ENCODE data around the gene TEX264.

DNA sequence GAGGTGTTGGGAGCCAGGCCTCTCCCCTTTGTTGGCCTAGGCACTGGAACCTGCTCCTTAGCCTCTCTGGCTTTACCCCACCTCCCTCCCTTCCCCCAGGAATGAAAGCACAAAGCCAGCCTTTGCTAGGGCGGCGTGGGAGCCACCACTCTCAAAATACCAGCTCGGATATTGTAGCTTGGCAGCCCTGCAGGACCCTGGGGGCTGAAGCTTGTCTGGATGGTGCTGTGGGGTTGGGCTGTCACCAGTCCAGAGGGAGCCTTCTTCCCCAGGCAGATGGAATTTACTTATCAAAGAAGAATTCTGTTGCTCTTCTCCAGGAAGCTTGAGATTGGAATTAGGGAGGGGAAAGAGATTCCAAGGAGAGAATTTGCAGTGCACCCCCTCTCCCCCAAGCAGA, 20.9 kb downstream of the TEX264 start:
- TF ChIP-seq, protein P1, sequence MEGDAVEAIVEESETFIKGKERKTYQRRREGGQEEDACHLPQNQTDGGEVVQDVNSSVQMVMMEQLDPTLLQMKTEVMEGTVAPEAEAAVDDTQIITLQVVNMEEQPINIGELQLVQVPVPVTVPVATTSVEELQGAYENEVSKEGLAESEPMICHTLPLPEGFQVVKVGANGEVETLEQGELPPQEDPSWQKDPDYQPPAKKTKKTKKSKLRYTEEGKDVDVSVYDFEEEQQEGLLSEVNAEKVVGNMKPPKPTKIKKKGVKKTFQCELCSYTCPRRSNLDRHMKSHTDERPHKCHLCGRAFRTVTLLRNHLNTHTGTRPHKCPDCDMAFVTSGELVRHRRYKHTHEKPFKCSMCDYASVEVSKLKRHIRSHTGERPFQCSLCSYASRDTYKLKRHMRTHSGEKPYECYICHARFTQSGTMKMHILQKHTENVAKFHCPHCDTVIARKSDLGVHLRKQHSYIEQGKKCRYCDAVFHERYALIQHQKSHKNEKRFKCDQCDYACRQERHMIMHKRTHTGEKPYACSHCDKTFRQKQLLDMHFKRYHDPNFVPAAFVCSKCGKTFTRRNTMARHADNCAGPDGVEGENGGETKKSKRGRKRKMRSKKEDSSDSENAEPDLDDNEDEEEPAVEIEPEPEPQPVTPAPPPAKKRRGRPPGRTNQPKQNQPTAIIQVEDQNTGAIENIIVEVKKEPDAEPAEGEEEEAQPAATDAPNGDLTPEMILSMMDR (IDR thresholded peaks at IDR 0.05): no peak
- no peak for TF ChIP-seq POLR2A (IDR thresholded peaks at IDR 0.05)
